Measurements from ENCODE around the gene NFATC3.

NFATC3 gene

DNA sequence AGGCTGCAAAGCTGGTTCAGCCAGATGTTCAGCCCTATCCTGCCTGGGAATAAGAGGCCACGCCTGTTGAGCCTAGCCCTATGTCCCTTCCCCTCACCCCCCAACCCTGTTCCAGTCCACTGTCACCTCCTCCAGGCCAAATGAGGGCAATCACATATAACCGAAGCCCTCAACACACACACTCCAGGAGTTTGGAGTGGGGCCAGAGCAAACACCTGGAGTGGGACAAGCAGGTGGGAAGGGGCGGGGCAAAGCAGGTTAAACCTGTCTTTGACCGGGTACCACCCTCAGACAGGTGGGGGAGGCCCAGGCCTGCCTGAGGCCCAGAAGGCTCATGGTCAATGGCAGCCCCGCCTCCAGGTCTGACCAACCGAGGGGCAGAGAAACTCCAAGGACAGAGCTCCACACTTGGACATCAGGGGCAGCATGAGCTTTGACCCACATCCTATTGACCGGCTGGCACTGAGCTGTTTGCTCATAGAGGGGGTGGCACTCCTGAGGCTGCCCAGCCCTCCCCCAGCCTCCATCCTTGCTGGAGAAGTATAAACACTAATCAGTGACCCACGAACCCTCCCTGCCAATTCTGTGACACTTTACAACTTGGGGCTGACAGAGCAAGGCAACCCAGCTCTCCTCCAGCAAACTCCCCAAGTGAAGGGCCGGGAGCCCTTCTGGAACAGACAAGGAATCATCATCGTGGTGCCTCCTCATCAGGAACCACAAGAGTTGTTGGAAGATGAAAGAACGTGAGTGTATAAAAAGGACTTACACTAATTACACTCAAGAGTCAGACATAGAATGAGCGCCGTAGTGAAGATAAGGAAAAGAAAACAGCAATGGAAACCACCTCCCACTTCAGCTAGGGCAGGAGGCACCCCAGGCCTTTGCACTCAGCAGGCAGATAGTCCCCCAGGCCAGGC lies 149.3 kb downstream of the NFATC3 start:
- no peak for DNase-seq

DNA sequence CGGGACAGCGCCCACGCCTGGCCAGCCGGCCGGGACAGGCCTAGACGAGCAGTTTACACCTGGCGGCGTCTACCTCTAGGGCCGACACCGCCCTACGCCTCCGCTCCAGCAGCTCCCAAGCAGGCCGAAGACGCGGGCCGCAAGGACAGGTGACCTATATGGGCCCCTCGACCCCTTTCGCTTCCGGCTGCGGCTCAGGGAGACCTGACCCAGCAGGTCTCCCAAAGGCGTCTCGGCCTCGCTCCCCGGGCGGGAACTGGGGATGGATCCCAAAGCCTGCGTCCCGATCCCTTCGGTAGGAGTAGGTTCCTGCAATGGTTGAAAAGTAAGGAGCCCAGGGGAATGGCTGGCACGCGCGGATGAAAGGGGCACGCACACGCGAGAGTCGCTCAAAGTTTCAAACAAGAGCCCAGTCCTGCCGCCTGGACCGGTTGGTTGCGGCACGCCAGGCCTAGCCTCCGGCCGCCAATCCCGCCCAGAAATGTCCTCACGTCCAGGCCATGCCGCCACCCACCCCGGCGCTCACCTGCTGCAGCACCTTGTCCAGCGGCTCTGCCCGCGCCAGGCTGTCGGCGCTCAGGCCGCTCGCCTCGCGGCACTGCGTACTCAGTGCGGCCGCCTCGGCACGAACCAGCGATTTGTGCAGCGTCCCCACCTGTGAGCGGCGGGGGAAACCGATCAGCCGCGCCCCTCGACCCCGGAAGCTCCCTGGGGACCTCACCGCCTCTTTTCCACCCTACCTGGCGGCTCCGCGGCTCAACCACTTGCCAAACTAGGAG lies 150.1 kb downstream of the NFATC3 start:
- no peak for DNase-seq

GRCh38 chr16:68235887-68236136 lies 150.6 kb downstream of the NFATC3 start, which contains the start of gene ESRP2:
Gene ESRP2, minus strand, starts transcription at chr16:68236127. Its CDS starts 82 bp downstream, at chr16:68236045.
- DNase-seq: no peak

- DNase-seq: peak; percentile 55
These were observed 151.1 kb downstream of the NFATC3 start for GRCh38 chr16:68236137-68236825.

- DNase-seq: no peak
These were observed 151.7 kb downstream of the NFATC3 start for GRCh38 chr16:68236826-68237242.

DNA sequence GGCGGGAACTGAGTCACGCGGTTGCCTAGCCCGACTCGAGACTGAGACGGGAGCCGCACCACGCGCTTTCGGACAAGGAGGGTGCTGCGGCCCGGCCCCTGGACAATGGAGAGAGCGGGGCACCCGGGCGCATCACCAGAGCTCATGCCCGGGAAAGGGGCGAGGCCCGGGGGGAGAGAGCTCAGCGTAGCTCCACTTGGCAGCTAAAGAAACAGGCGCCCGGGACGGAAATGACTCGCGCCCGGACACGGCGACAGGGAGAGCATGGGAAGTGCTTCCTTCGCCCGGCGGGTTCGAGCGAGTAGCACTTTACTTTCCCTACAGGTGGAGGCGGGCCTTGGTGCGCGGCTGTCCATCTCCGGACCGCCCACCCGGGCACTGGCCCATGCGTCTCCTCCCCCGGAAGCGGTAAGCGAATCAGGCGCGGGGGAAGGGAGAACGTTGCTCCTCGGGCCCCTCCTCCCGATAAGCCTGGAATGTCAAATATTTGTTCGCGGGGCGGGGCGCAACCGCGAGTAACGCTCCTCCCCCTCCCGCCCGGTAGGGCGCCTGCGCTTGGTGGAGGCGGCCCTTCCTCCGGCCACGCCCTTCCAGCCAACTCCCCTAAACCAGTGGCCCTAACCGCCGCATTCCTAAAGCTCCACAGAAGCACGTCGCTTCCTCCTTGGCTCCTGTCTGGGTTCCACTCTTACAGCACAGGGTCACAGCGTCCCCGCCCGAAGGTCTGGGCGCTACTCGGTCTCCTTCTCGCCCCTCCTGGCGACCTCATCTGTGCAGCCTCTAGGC lies 152.3 kb downstream of the NFATC3 start:
- peak; percentile 95 for DNase-seq

DNA sequence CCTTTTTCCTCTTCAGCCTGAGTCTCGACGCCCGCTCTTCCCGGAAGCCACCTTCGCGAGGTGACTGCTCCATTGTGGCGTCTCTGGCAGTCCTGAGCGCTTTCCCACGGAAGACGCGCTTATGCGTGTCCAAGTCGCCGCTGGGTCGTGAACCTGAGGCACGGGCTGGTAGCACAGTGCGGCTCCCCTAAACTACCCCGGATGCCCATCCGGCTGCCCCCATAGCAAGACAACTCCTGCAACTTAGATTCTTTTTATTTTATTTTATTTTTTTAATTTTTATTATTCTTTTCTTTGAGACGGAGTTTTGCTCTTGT lies 152.8 kb downstream of the NFATC3 start:
- DNase-seq: no peak

- DNase-seq: no peak
These were observed 156.9 kb downstream of the NFATC3 start for GRCh38 chr16:68242085-68242484.

- no peak for DNase-seq
These were observed 158.0 kb downstream of the NFATC3 start for GRCh38 chr16:68242926-68243858.

DNA sequence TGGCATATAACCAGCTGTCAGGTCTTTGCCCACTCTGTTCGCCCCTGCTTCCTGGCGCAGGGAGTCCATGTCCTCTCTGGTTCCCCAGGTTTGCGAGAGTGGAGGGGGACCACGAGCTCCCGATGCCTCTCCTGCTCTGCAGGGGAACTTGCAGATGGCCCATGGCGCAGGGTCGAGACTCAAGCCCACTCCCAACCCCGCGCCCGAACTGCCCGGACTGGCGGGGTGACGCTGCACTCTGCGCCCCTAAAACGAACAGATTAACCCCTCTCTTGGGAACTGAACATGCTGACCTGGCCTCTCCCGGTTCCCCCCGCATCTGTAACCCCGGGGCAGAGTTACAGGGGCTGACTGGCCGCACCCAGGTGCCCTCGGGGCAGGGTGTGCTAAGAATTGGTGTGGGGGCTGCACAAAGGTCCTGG lies 159.3 kb downstream of the NFATC3 start:
- DNase-seq: no peak

DNA sequence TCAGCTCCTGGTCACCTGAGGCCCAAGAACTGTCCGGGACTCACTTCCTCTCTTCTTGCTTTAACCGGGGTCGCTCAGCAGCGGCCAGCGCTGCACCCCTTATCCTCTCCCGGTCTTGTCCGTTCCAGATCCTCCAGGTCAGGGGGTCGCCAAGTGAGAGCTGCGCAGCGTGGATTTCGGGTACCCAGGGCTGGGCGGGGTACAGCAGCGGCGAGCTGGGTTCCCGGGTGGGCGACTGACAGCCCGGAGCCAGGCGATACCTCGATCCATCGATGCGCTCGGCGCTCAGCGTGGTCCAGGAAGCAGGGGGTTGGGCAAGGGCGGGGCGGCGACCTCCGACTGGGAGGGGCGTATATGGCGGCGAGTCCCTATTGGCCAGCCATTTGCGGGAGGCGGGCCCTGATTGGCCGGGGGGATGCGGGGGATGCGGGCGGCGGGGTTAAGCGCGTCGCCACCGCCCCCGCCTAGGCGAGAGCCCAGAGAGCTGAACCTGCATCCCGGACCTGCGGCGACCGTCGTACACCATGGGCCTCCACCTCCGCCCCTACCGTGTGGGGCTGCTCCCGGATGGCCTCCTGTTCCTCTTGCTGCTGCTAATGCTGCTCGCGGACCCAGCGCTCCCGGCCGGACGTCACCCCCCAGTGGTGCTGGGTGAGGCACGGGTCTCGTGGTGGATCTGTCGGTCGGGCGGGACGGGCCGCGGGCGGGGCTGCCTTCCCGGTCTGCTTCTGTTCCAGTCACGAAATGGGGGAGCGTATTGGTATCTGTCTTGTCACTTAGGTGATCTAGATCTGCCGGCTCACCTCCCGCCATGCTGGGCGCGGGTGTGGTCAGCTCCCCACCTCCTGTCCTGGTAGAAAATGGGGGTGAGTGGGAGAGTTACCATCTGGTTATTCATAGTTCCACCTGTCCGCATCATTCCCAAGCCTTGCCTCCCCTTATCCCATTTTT lies 160.0 kb downstream of the NFATC3 start, which contains the start of gene PLA2G15:
PLA2G15 (plus strand) TSS at position 471 of the 951 bp plus-strand sequence; CDS start at position 525, 54 bp downstream.
- peak; percentile 98 for DNase-seq

DNA sequence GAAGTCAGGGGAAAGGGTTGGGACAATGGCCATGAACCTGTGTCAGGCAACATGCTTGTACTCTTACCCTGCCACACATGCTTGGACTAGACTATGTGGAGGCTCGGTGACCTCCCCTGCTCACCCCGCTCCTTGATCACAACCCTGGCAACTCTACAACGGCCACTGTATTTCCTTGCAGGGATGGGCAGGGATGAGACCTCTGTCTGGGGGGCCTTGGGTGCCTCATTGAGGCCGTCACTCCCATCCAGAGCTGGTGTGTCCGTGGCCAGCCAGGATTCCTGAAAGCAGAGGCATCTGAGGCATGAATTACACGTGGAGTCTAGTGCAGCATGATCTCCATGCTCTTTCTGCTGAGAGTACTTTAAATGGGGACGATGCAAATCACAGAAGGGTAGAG lies 161.0 kb downstream of the NFATC3 start:
- DNase-seq: no peak

DNA sequence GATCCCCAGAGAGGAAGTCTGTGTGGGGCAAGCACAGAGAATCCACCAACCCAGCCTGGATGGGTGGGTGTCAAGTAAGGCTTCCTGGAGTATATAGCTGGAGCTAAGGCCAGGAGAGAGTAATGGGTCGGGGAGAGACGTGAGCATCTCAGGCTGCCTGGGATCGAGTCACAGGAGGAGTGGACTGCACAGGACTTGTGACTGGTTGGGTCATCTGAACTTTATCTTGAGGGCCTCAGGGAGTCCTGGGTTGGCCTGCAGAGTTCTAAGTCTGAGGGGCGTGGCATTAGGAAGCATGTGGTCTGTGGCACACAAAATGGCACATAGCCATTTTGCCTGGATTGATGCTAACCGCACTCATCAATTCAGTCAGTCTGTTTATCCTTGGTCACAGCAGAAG lies 161.5 kb downstream of the NFATC3 start:
- DNase-seq: no peak

GRCh38 chr16:68247400-68247799 lies 162.2 kb downstream of the NFATC3 start:
- DNase-seq: no peak

GRCh38 chr16:68247932-68248331 lies 162.8 kb downstream of the NFATC3 start:
- no peak for DNase-seq

DNA sequence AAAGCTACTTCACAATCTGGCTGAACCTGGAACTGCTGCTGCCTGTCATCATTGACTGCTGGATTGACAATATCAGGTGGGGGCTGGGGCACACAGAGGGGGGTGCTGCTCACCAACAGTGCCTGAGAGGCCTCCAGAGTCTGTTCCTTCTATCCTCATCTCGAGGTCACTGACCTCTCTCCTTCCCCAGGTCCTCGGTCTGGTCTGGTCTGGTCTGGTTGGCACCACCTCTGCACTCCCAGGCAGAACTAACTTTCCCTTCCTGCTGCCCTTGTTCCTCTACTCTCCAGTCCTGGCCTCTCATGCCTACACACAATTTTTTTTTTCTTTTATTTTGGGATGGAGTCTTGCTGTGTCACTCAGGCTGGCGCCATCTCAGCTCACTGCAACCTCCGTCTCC lies 164.2 kb downstream of the NFATC3 start:
- DNase-seq: no peak

- DNase-seq: no peak
These were observed 165.8 kb downstream of the NFATC3 start for GRCh38 chr16:68250951-68251350.

GRCh38 chr16:68251832-68252231 lies 166.7 kb downstream of the NFATC3 start:
- DNase-seq: no peak

GRCh38 chr16:68252383-68252782 lies 167.2 kb downstream of the NFATC3 start:
- no peak for DNase-seq

DNA sequence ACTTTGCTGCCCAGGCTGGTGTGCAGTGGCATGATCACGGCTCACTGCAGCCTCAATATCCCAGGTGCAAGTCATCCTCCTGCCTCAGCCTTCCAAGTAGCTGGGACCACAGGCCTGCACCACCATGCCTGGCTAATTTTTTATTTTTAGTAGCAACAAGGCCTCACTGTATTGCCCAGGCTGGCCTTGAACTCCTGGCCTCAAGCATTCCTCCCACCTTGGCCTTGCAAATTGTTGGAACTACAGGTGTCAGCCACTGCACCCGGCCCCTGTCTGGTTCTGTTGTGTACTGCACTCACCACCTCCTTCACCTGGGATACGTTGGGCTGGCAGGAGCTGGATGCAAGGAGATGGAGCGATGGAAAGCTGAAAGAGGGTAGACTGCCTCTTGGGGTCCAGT lies 168.6 kb downstream of the NFATC3 start:
- no peak for DNase-seq
